PC-3 (cell line): ENCODE results near the gene PRUNE1.

Experiments used
- CTCF ChIP-seq: fragments of 300-600 bp; sonication (generic); conservative IDR thresholded peaks from 2 replicates; pipeline ENCODE4 v1.5.1; 2017; ENCODE audit warnings: antibody characterized with exemption, low read depth, mild to moderate bottlenecking, low read length
- EZH2phosphoT487 ChIP-seq: fragments of 300-600 bp; sonication (generic); IDR thresholded peaks from 2 replicates; pipeline ENCODE4 v1.6.1; 2018; ENCODE audit warnings: mild to moderate bottlenecking, antibody characterized with exemption, low read length, borderline replicate concordance

- TF ChIP-seq CTCF, result no peak
- TF ChIP-seq EZH2phosphoT487, result no peak
Observed at GRCh38 chr1:151055581-151055980, 47.3 kb downstream of the PRUNE1 start.
